Tibial artery (tissue), 4 donors: Measurements from ENCODE around the gene KRTAP19-8.

ENCODE experiments used
- DNase-seq, 2 donors: peaks; one replicate each; pipeline ENCODE4 v3.0.0-alpha.2; 2019
- H3K27ac ChIP-seq, 2 donors: fragments of 200-600 bp; sonication (generic) in 1 of 2; 1 replicate in 1 of 2; 2 replicates in 1 of 2; pipeline ENCODE4 v1.5.1; 2018 to 2019; ENCODE audit warnings: mild to moderate bottlenecking in 1 of 2
- H3K27me3 ChIP-seq, 2 donors: fragments of 200-600 bp; sonication (generic) in 1 of 2; one replicate each; pipeline versions ENCODE4 v1.5.1 to v1.6.0; 2016 to 2019
- H3K36me3 ChIP-seq, 3 donors: fragments of 200-600 bp; sonication (generic) in 2 of 3; one replicate each; pipeline ENCODE4 v1.5.1; 2016 to 2019; ENCODE audit warnings: mild to moderate bottlenecking in 2 of 3
- H3K4me1 ChIP-seq, 4 donors: fragments of 200-600 bp; sonication (generic) in 2 of 4; 1 replicate in 3 of 4; 2 replicates in 1 of 4; pipeline ENCODE4 v1.5.1; 2016 to 2019
- H3K4me3 ChIP-seq, 2 donors: fragments of 200-600 bp; sonication (generic) in 1 of 2; 1 replicate in 1 of 2; 2 replicates in 1 of 2; pipeline ENCODE4 v1.5.1; 2018 to 2019; ENCODE audit warnings: mild to moderate bottlenecking in 2 of 2
- H3K9me3 ChIP-seq, 3 donors: fragments of 200-600 bp; sonication (generic) in 1 of 3; one replicate each; pipeline ENCODE4 v1.5.1; 2016 to 2019
- CTCF ChIP-seq, 2 experiments: fragments of 200-600 bp in 1 of 2; fragments of 450-650 bp in 1 of 2; IDR thresholded peaks; one replicate each; pipeline ENCODE4 v1.5.1; 2017 to 2019; ENCODE audit warnings: antibody characterized with exemption in 2 of 2, mild to moderate bottlenecking in 1 of 2, moderate library complexity in 1 of 2
- intact Hi-C: fragments of 100-400 bp; cut with DNase I; formaldehyde crosslinking; loops from one replicate; pipeline ENCODE4 v1.15.0; 2023; ENCODE audit warnings: low total_unique reads

KRTAP19-8 gene

GRCh38 chr21:31012133-31013089 is 25.9 kb downstream of the KRTAP19-8 start:
- DNase-seq: no peak

GRCh38 chr21:31011412-31011811 is 26.9 kb downstream of the KRTAP19-8 start:
- no peaks in the 10 kb centered on the region for H3K4me1 ChIP-seq
- H3K27me3 ChIP-seq: no peaks in the 10 kb centered on the region
- H3K4me3 ChIP-seq: no peak overlapping the region
- no peak for TF ChIP-seq CTCF (IDR thresholded peaks at IDR 0.05)
- H3K9me3 ChIP-seq: no peaks in the 10 kb centered on the region
- no peaks in the 10 kb centered on the region for H3K36me3 ChIP-seq
- no peak for DNase-seq
- intact Hi-C loops: no loop called here
- no peak overlapping the region for H3K27ac ChIP-seq

More at GRCh38 chr21:31012133-31013089, 25.9 kb downstream of the KRTAP19-8 start:
- Histone ChIP-seq H3K27ac (no peak overlapping the region), H3K4me3 (no peak overlapping the region), H3K9me3 (no peaks in the 10 kb centered on the region), H3K27me3 (no peaks in the 10 kb centered on the region), H3K36me3 (no peaks in the 10 kb centered on the region), H3K4me1 (no peaks in the 10 kb centered on the region)
- intact Hi-C loops: no loop called here
- TF ChIP-seq CTCF (IDR thresholded peaks at IDR 0.05): no peak

- no peaks in the 10 kb centered on the region for H3K4me1 ChIP-seq
- H3K4me3 ChIP-seq: no peak overlapping the region
- no peaks in the 10 kb centered on the region for H3K36me3 ChIP-seq
- TF ChIP-seq CTCF (IDR thresholded peaks at IDR 0.05): no peak
- no peaks in the 10 kb centered on the region for H3K27me3 ChIP-seq
- no peak for DNase-seq
- H3K27ac ChIP-seq: no peak overlapping the region
- H3K9me3 ChIP-seq: no peaks in the 10 kb centered on the region
- intact Hi-C loops: no loop called here
These were observed 29.9 kb downstream of the KRTAP19-8 start for GRCh38 chr21:31008355-31008754.

GRCh38 chr21:31005019-31005418 is 33.3 kb downstream of the KRTAP19-8 start:
- Histone ChIP-seq H3K27ac (no peak overlapping the region), H3K4me3 (no peak overlapping the region), H3K36me3 (no peaks in the 10 kb centered on the region), H3K4me1 (no peaks in the 10 kb centered on the region), H3K9me3 (no peaks in the 10 kb centered on the region), H3K27me3 (no peaks in the 10 kb centered on the region)
- no peak for DNase-seq
- TF ChIP-seq CTCF (IDR thresholded peaks at IDR 0.05): no peak
- intact Hi-C loops: no loop called here

- no peak overlapping the region for H3K4me3 ChIP-seq
- intact Hi-C loops: no loop called here
These were observed 34.8 kb downstream of the KRTAP19-8 start for GRCh38 chr21:31003471-31003870.

More at GRCh38 chr21:31003471-31003870, 34.8 kb downstream of the KRTAP19-8 start:
- no peaks in the 10 kb centered on the region for H3K36me3 ChIP-seq
- no peaks in the 10 kb centered on the region for H3K27me3 ChIP-seq
- no peak for TF ChIP-seq CTCF (IDR thresholded peaks at IDR 0.05)
- no peaks in the 10 kb centered on the region for H3K9me3 ChIP-seq
- no peaks in the 10 kb centered on the region for H3K4me1 ChIP-seq
- no peak overlapping the region for H3K27ac ChIP-seq
- no peak for DNase-seq
